Measurements from ENCODE around the gene MAPKAPK5. TPM values are rescaled to one million over a fixed set of nuclear protein-coding genes. Genes with fewer than 3 reads are reported as not detected.

Gene MAPKAPK5
- total and polyA plus RNA-seq, 2 donors from 2014 or later, result 20.5 to 45.7 TPM

DNA sequence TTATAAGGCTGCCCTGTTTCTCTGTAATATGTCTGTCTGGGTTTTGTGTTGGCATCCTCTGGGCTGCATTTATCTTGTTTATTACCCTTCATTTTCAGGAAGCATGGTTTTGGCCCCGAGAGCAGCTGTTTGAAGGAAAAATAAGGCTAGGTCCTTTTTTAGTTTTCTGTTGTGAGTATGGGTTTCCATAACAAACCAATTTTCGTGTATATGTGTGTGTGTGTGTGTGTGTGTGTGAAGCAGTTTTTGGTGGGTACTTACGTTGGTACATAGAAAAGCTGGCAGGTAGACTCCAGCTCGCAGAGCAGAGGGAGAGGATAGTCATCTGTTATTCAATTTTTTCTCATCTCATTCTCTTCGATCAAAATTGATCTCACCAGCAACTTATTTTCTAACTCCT is 52.5 kb downstream of the MAPKAPK5 start:
- FAIRE-seq, result no peak

GRCh38 chr12:111901182-111901581 is 59.2 kb downstream of the MAPKAPK5 start:
- DNase-seq (no peak), FAIRE-seq (no peak)
- H3K4me1 ChIP-seq (ENCODE audit: control insufficient read depth in 2 of 3, insufficient read depth in 2 of 3, low read depth in 1 of 3, low read length in 3 of 3), result no peaks in the 10 kb centered on the region
- no peaks in the 10 kb centered on the region for H3K9me3 ChIP-seq (ENCODE audit: control insufficient read depth in 2 of 3, insufficient read depth in 1 of 3, low read length in 3 of 3)
- no peak overlapping the region for H3K4me3 ChIP-seq (ENCODE audit: low read length in 3 of 3)
- no peaks in the 10 kb centered on the region for H3K27me3 ChIP-seq (ENCODE audit: control insufficient read depth, insufficient read depth, low read length)
- TF ChIP-seq, protein P1, sequence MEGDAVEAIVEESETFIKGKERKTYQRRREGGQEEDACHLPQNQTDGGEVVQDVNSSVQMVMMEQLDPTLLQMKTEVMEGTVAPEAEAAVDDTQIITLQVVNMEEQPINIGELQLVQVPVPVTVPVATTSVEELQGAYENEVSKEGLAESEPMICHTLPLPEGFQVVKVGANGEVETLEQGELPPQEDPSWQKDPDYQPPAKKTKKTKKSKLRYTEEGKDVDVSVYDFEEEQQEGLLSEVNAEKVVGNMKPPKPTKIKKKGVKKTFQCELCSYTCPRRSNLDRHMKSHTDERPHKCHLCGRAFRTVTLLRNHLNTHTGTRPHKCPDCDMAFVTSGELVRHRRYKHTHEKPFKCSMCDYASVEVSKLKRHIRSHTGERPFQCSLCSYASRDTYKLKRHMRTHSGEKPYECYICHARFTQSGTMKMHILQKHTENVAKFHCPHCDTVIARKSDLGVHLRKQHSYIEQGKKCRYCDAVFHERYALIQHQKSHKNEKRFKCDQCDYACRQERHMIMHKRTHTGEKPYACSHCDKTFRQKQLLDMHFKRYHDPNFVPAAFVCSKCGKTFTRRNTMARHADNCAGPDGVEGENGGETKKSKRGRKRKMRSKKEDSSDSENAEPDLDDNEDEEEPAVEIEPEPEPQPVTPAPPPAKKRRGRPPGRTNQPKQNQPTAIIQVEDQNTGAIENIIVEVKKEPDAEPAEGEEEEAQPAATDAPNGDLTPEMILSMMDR (IDR thresholded peaks at IDR 0.05; ENCODE audit: borderline replicate concordance, extremely low read depth, insufficient read depth), result no peak
- H3K36me3 ChIP-seq (ENCODE audit: control insufficient read depth in 2 of 3, insufficient read depth in 3 of 3, low read length in 3 of 3), result peaks cover 0 to 11% (median 3%) of the 10 kb centered on the region in 3 donors
- intact Hi-C loops (cut with DNase I), result no loop called here
- H3K9ac ChIP-seq (ENCODE audit: low read length in 3 of 3), result no peak overlapping the region
- no peak overlapping the region for H3K27ac ChIP-seq (ENCODE audit: low read depth in 2 of 2, low read length in 2 of 2)

More for the DNA sequence above, 52.5 kb downstream of the MAPKAPK5 start:
- Histone ChIP-seq H3K9me3 (ENCODE audit: control insufficient read depth in 2 of 3, insufficient read depth in 1 of 3, low read length in 3 of 3) (no peaks in the 10 kb centered on the region), H3K27ac (ENCODE audit: low read depth in 2 of 2, low read length in 2 of 2) (no peak overlapping the region), H3K4me3 (ENCODE audit: low read length in 3 of 3) (no peak overlapping the region), H3K27me3 (ENCODE audit: control insufficient read depth, insufficient read depth, low read length) (no peaks in the 10 kb centered on the region), H3K4me1 (ENCODE audit: control insufficient read depth in 2 of 3, insufficient read depth in 2 of 3, low read depth in 1 of 3, low read length in 3 of 3) (no peaks in the 10 kb centered on the region), H3K36me3 (ENCODE audit: control insufficient read depth in 2 of 3, insufficient read depth in 3 of 3, low read length in 3 of 3) (peaks cover 2 to 28% (median 8%) of the 10 kb centered on the region in 3 donors), H3K9ac (ENCODE audit: low read length in 3 of 3) (no peak overlapping the region)
- TF ChIP-seq, protein P1 (IDR thresholded peaks at IDR 0.05; ENCODE audit: borderline replicate concordance, extremely low read depth, insufficient read depth), result no peak
- intact Hi-C loops (cut with DNase I), result no loop called here
- no peak for DNase-seq

GRCh38 chr12:111904446-111904975 is 62.5 kb downstream of the MAPKAPK5 start:
- no peaks in the 10 kb centered on the region for H3K4me1 ChIP-seq (ENCODE audit: control insufficient read depth in 2 of 3, insufficient read depth in 2 of 3, low read depth in 1 of 3, low read length in 3 of 3)
- no peak overlapping the region for H3K9ac ChIP-seq (ENCODE audit: low read length in 3 of 3)
- H3K9me3 ChIP-seq (ENCODE audit: control insufficient read depth in 2 of 3, insufficient read depth in 1 of 3, low read length in 3 of 3), result no peaks in the 10 kb centered on the region
- FAIRE-seq, result no peak
- no peak overlapping the region for H3K27ac ChIP-seq (ENCODE audit: low read depth in 2 of 2, low read length in 2 of 2)
- H3K36me3 ChIP-seq (ENCODE audit: control insufficient read depth in 2 of 3, insufficient read depth in 3 of 3, low read length in 3 of 3), result peaks cover 0 to 7% (median 3%) of the 10 kb centered on the region in 3 donors
- no peaks in the 10 kb centered on the region for H3K27me3 ChIP-seq (ENCODE audit: control insufficient read depth, insufficient read depth, low read length)
- no peak for DNase-seq
- no peak overlapping the region for H3K4me3 ChIP-seq (ENCODE audit: low read length in 3 of 3)
- TF ChIP-seq, protein P1 (IDR thresholded peaks at IDR 0.05; ENCODE audit: borderline replicate concordance, extremely low read depth, insufficient read depth), result no peak
- intact Hi-C loops (cut with DNase I), result no loop called here

DNA sequence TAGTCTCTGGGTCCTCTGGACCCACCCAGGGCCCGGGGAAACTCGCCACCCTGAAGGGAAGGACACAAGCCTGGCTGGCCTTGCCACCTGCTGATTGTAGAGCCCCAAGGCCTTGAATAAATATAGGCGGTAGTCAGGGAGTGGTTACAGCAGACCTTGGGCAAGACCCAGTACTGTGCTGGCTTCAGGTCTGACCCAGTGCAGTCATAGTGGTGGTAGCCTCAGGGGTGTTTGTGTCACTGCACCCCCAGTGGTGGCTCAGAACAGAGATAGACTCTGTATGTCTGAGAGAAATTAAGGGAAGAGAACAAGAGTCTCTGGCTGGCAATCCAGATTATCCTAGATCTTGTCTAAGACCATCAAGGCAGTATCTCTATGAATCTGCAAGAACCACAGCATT is 63.5 kb downstream of the MAPKAPK5 start:
- DNase-seq (no peak), FAIRE-seq (no peak)
- H3K9me3 ChIP-seq (ENCODE audit: control insufficient read depth in 2 of 3, insufficient read depth in 1 of 3, low read length in 3 of 3), result no peaks in the 10 kb centered on the region
- no peak overlapping the region for H3K27ac ChIP-seq (ENCODE audit: low read depth in 2 of 2, low read length in 2 of 2)
- TF ChIP-seq, protein P1 (IDR thresholded peaks at IDR 0.05; ENCODE audit: borderline replicate concordance, extremely low read depth, insufficient read depth), result no peak
- H3K4me3 ChIP-seq (ENCODE audit: low read length in 3 of 3), result no peak overlapping the region
- H3K27me3 ChIP-seq (ENCODE audit: control insufficient read depth, insufficient read depth, low read length), result no peaks in the 10 kb centered on the region
- no peaks in the 10 kb centered on the region for H3K4me1 ChIP-seq (ENCODE audit: control insufficient read depth in 2 of 3, insufficient read depth in 2 of 3, low read depth in 1 of 3, low read length in 3 of 3)
- intact Hi-C loops (cut with DNase I), result no loop called here
- H3K9ac ChIP-seq (ENCODE audit: low read length in 3 of 3), result no peak overlapping the region
- peaks cover 0 to 1% (median 0%) of the 10 kb centered on the region in 3 donors for H3K36me3 ChIP-seq (ENCODE audit: control insufficient read depth in 2 of 3, insufficient read depth in 3 of 3, low read length in 3 of 3)

Measured in kidney (tissue), 14 donors.